HG02943 (cell line): ENCODE data around the gene PRKAG2.
A peak's percentile ranks its signal among the peaks of the same experiment; 100 is the strongest.
"Not testable (repeated sequence)": the region's sequence is repeated elsewhere in the genome, so short reads cannot be mapped to it uniquely, and the experiment has no call there.

Experiments used
- ATAC-seq: cut with Tn5 transposase; IDR thresholded peaks from one replicate; pipeline ENCODE4 v1.9.1; 2021; ENCODE audit warnings: mild to moderate bottlenecking, low read depth, moderate library complexity; ENCODE audit not compliant: unreplicated experiment

The PRKAG2 gene

DNA sequence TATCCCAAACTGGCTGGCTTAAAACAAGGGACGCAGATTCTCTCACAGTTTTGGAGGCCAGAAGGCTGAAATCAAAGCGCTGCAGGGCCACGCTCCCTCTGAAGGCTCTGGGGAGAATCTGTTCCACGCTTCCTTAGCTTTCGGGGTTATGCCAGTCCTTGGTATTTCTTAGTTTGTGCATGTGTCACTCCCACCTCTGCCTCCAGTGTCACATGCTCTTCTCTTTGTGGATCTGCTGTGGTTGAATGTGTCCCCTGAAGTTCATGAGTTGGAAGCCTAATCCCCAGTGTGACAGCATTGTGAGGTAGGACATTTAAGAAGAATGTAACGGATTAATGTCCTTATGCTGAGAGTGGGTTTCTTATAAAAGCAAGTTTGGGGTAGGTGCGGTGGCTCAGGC is 327.8 kb downstream of the PRKAG2 start:
- ATAC-seq = no peak

- ATAC-seq = no peak
These were observed 332.7 kb downstream of the PRKAG2 start for GRCh38 chr7:151544183-151544582.

GRCh38 chr7:151542606-151543130 is 334.2 kb downstream of the PRKAG2 start:
- ATAC-seq = no peak

DNA sequence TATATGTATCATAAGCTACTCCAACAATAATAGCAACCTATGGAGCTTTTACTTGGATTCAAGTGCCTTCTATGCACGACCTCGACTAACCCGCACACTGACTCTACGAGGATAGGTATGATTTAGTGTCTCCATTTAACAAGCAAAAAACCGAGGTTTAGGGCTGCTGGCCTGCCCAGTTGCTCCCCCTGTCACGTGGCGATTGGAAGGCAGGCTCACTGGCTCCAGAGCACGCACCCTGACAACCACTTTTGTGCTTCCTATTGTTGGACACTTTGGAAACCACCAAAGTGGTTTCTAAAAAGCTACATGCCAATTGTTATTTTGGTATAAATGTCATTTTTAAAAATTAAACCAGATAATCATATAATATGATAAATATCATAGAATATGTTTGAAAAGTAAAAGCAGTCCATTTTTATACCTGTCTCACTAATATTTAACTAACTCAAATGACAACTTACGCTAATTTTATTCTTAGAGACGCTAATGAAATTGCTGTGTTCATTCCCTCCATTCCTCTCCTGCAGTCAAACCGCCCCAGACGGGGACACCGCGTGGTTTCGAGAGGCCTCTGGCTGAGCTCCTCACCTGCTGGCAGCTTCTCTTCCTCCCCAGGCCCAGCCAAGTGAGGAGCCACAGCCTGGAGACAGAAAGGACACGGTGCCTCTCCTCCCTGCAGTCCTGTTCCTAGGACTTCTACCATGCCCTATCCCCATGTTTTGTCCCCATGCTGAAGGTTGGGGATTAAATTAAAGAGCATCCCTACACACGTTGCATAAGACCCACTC is 335.0 kb downstream of the PRKAG2 start:
- ATAC-seq = no peak

GRCh38 chr7:151540146-151540545 is 336.8 kb downstream of the PRKAG2 start:
- ATAC-seq = no peak

GRCh38 chr7:151539088-151539671 is 337.7 kb downstream of the PRKAG2 start:
- no peak for ATAC-seq

DNA sequence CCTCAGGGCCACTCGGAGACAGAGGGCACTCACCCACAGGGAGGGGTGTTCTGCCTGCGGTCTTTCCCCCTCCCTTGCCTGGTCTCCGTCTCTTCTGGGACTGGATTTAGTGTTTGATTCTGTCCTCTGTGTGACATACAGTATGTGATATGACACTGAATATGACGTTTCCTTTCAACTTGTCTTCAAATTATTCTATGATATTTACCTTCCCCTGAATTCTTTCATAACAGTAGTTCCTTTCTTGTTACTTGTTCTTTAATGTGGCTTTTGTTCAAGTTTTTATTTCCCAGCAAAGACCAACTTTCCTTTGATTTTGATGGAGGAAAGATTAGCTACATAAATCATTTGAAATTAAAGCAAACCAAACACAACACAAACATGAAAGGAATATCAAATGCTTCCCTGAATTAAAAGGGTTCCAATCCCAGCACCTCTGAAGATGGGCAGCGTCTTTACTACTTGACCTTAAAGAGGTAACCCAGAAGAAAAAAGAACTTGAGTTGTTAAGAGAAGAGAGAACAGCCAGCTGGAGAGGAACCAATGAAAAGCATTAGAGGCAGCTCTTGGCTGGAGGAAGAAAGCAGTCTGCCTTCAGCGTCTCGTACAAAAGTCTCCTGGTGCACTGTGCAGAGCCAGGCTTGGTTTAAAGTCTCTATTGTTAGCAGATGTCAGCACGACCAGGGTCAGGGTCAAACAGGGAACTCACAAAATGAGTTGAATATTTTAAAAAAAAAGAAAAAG is 338.9 kb downstream of the PRKAG2 start:
- no peak for ATAC-seq

DNA sequence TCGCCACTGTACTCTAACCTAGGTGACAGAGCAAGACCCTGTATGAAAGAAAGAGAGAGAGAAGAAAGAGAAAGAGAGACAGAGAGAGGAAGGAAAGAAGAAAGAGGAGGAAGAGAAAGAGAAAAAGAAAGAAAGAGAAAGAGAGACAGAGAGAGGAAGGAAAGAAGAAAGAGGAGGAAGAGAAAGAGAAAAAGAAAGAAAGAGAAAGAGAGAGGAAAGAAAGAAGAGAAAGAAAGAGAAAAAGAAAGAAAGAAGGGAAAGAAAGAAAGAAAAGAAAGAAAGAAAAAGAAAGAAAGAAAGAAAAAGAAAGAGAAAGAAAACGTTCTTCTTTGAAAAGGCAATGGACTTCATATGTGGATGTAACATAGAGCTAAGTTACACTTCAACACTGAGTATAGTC is 340.7 kb downstream of the PRKAG2 start:
- not testable (repeated sequence) for ATAC-seq

DNA sequence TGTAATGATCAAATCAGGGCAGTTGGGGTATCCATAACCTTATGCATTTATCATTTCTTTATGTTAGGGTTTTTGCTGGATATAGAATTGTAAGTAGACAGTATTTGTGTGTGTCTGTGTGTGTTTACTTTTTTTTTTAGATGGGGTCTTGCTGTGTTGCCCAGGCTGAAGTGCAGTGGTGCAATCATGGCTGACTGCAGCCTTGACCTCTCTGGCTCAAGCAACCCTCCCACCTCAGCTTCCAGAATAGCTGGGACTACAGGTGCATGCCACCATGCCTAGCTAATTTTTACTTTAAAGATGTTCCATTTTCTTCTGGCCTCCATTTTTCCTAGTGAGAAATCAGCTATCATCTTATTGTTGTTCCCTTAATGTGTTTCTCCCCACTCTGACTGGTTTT is 347.1 kb downstream of the PRKAG2 start:
- ATAC-seq = no peak

DNA sequence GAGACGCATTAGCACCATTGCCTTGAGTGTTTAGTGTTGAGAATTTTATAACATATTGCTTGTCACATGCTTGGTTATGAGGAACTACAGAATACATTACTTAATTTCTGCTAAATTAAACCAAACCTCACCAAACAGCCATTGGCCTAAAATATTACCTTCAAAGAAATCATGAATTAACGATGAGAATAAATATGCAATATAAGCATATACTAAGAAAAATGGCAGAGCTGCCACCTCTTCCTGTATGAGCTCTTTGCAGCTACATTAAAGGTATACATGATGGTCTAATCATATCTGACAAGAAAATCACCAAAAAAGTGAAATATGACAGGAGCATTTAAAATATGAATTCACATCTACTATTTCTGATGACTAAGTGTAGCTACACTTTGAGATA is 352.1 kb downstream of the PRKAG2 start:
- ATAC-seq = no peak

DNA sequence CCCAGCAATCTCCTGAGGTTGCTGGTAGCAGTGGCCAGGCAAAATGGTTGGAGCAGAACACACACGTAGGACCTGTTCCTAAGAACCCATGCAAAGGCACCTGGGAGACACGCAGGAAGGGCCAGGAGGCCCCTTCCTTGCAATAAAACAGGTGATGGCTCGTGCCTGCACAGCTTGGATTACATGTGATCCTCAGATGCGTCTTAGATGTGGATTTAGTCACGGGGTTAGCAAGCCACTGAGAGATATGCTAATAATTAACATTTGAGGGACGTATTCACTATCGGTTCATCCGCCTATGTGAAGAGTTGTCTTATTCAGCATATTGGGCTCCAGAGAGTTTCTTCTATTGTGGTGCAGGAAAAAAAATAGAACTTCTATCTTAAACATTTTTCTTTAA is 352.6 kb downstream of the PRKAG2 start:
- no peak for ATAC-seq

- peak; percentile 0 for ATAC-seq
These were observed 356.3 kb downstream of the PRKAG2 start for GRCh38 chr7:151520419-151521261.

GRCh38 chr7:151519765-151520418 is 357.0 kb downstream of the PRKAG2 start, which contains the start of gene RHEB:
RHEB (minus strand) TSS chr7:151519895; CDS start chr7:151519511, 384 bp downstream.
- peak; percentile 83 for ATAC-seq

DNA sequence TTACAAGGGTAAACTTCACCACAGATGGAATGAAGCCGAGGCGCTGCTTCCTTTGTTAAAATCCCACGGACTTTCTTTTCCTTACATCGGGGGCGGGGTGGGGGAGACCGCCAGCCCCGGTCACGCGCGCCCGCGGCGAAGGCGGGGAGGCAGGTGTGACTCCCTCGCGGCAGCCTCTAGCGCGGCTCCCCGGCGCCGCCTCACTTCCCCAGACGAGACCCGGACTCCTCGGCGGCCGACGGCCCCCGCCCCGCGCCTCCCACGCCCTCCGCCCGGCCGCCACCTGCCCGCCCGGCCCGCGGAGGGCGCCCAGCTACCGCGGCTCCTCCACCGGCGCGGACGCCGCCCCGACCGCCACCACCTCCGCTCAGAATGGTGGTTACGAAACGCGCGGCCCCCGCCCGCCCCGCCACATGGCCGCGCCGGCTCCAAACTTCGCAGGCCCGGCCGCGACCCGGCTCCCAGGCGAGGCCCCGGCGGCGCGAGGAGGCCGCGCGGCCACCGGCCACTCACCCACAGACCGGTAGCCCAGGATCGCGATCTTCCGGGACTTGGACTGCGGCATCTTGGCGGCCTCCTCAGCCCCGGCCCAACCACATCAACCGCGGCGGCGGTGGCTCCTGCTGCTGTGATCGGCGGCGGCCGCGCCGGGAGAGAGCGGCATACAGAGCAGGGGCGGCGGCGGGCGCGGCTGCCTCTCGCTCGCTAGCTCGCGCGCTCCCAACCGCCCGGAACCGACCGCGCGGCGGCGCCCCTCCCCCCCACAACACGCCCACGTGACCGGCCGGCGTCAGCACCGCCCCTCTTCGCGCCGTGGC is 357.8 kb downstream of the PRKAG2 start:
- ATAC-seq = peak; percentile 61

DNA sequence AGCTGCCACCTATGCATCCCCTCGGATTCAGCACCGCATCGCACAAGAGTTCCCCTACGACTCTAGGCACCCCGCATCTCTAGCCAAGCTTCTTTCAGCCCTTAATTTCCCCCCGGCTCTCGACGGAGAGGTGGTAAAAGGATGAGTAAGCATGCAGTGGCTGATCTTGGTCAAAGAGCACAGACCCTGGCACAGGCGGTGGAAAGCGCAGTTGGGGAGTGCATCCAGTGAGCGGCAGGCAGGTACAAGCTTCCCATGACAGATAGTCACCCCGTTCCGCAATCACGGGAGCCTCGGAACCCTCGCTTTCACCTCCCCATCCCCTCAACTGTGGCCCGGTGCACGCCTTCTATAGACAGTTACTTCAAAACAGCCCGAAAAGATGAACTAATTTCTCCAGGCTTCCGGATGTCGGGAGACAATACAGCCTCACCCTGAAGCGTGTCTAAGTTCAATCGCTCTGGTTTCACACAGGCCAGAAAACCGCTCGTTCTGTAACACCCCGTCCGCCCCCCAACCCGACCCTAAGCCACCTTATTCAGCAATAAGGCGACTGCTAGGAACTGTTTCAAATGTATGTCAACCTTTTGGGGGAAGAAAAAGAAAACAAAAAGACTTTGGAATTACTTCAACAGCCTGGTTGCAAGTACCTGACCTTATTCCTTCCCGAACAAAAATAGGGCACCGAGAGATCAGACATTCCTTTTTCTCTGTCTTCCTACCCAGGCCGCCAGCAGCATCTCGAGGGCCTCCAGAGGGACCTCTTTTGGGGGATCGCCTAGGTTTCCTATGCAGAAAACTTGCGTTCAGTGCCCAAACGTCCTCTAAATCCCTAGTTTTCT is 358.6 kb downstream of the PRKAG2 start:
- no peak for ATAC-seq

- ATAC-seq = no peak
These were observed 359.3 kb downstream of the PRKAG2 start for GRCh38 chr7:151517601-151518104.

GRCh38 chr7:151515276-151515565 is 361.7 kb downstream of the PRKAG2 start:
- ATAC-seq = no peak
